Psoas muscle (tissue), 8 donors: Measurements from ENCODE around the gene PSEN2. TPM values are rescaled to one million over a fixed set of nuclear protein-coding genes. Genes with fewer than 3 reads are reported as not detected.

Experiments used
- ATAC-seq, 4 donors: fragments of 200-7000 bp; cut with Tn5 transposase; one replicate each; pipeline ENCODE4 v1.9.1; 2020; ENCODE audit warnings: moderate library complexity in 3 of 4, mild to moderate bottlenecking in 2 of 4
- DNase-seq, 2 donors: peaks; one replicate each; pipeline ENCODE4 v3.0.0-alpha.2; 2020
- H3K27ac ChIP-seq: fragments of 200-600 bp; one replicate; pipeline ENCODE4 v1.8.0; 2022
- H3K27me3 ChIP-seq, 3 donors: fragments of 200-600 bp in 1 of 3; one replicate each; pipeline versions ENCODE4 v1.6.1 to v1.8.0; 2013 to 2022; ENCODE audit warnings: low read length in 2 of 3, mild to moderate bottlenecking in 2 of 3, moderate library complexity in 1 of 3; ENCODE audit not compliant: insufficient read depth in 3 of 3
- H3K36me3 ChIP-seq, 2 donors: fragments of 200-600 bp in 1 of 2; one replicate each; pipeline versions ENCODE4 v1.6.1 to v1.8.0; 2013 to 2022; ENCODE audit warnings: low read depth in 1 of 2, mild to moderate bottlenecking in 1 of 2, moderate library complexity in 1 of 2; ENCODE audit not compliant: insufficient read depth in 1 of 2
- H3K4me1 ChIP-seq: fragments of 200-600 bp; one replicate; pipeline ENCODE4 v1.8.0; 2022
- H3K4me3 ChIP-seq: fragments of 200-600 bp; one replicate; pipeline ENCODE4 v1.8.0; 2022; ENCODE audit warnings: mild to moderate bottlenecking
- H3K9me3 ChIP-seq: fragments of 200-600 bp; one replicate; pipeline ENCODE4 v1.8.0; 2022
- CTCF ChIP-seq: fragments of 200-600 bp; IDR thresholded peaks from one replicate; pipeline ENCODE4 v1.8.0; 2022; ENCODE audit warnings: antibody characterized with exemption
- WGBS, 3 donors: extraction: QIAGEN DNeasy Blood & Tissue Kit; methylation state at CpG; one replicate each; pipeline versions ENCODE4 v1.1.6 to v1.1.7; 2013; 5-methylcytosine and 5-hydroxymethylcytosine counted together
- intact Hi-C, 2 donors: fragments of 100-400 bp; cut with DNase I; formaldehyde crosslinking; loops; one replicate each; pipeline versions ENCODE4 v1.11.0 to v1.14.2; 2022
- polyA plus RNA-seq, 3 donors: library from polyadenylated mRNA; stranded (reverse); fragments of 200-250 nt; gene quantifications; one replicate each; pipeline ENCODE4 v1.2.3, GENCODE V29; 2013
- total RNA-seq, 4 donors: library from RNA; stranded (reverse); fragmentation: NEBNext Ultra II Directional in 2 of 4; extraction: Animal tissue kit (Norgen Biotek cat#: 25700) in 2 of 4; gene quantifications; one replicate each; pipeline versions ENCODE4 v1.2.1 to v1.2.4, GENCODE V29; 2021 to 2023
- donor health status: healthy with polysubstance abuse.
- donor health status: DM: no; HTN: no; CAD: no; lungs with moderate emphysema.
- donor health status: Bipolar disorder and iron deficiency.
- donor health status: healthy.
- donor health status: DM: yes; HTN: yes; CAD: no.
- donor health status: DM: no; HTN: no; CAD: no.
- donor health status: DM: no; HTN: no; CAD: no.
- donor health status: DM: yes; HTN: yes; CAD: no.

The PSEN2 gene
- total and polyA plus RNA-seq, 7 donors, result 15.5 to 31.5 (median 26.9) TPM

- intact Hi-C loops, result loop anchor here (5.0 kb wide), 2 partner anchors 88 to 278 kb away; partner anchors contain the start of genes ITPKB (in 1 of the 2) and STUM (in 1 of the 2)
- H3K9me3 ChIP-seq, result no peaks in the 10 kb centered on the region
- H3K27me3 ChIP-seq, result no peaks in the 10 kb centered on the region
- H3K4me1 ChIP-seq, result peaks cover 13% of the 10 kb centered on the region
- H3K4me3 ChIP-seq, result no peak overlapping the region
- no peak overlapping the region for H3K27ac ChIP-seq
- DNase-seq (no peak), ATAC-seq (no peak)
- WGBS, 3 donors, result 76 to 84% (median 78%) methylated on average over 9 of the region's 9 CpGs
- TF ChIP-seq CTCF, result no peak
- no peaks in the 10 kb centered on the region for H3K36me3 ChIP-seq
Observed at GRCh38 chr1:226825037-226825745, 45.2 kb upstream of the PSEN2 start.

GRCh38 chr1:226825746-226826100, 44.7 kb upstream of the PSEN2 start:
- Histone ChIP-seq H3K9me3 (no peaks in the 10 kb centered on the region), H3K4me1 (peaks cover 13% of the 10 kb centered on the region), H3K4me3 (no peak overlapping the region), H3K36me3 (no peaks in the 10 kb centered on the region), H3K27me3 (no peaks in the 10 kb centered on the region), H3K27ac (no peak overlapping the region)
- intact Hi-C loops, result loop anchor here (5.0 kb wide), 2 partner anchors 88 to 278 kb away; partner anchors contain the start of genes ITPKB (in 1 of the 2) and STUM (in 1 of the 2)
- TF ChIP-seq CTCF, result no peak
- ATAC-seq, result no peak
- DNase-seq, result no peak
- WGBS, 3 donors, result 94 to 99% (median 97%) methylated on average over 3 of the region's 3 CpGs

GRCh38 chr1:226826479-226827261, 43.7 kb upstream of the PSEN2 start:
- Histone ChIP-seq H3K4me1 (peaks cover 10% of the 10 kb centered on the region), H3K36me3 (no peaks in the 10 kb centered on the region), H3K4me3 (no peak overlapping the region), H3K9me3 (no peaks in the 10 kb centered on the region), H3K27ac (peak overlapping the region; percentile 74), H3K27me3 (no peaks in the 10 kb centered on the region)
- no peak for TF ChIP-seq CTCF
- intact Hi-C loops, result loop anchor here (5.0 kb wide), 2 partner anchors 89 to 279 kb away; partner anchors contain the start of genes ITPKB (in 1 of the 2) and STUM (in 1 of the 2)
- ATAC-seq (no peak), DNase-seq (no peak)
- 93 to 94% (median 94%) methylated on average over 19 of the region's 19 CpGs for WGBS, 3 donors

GRCh38 chr1:226827458-226827857, 43.0 kb upstream of the PSEN2 start:
- Histone ChIP-seq H3K9me3 (no peaks in the 10 kb centered on the region), H3K4me1 (peaks cover 10% of the 10 kb centered on the region), H3K27me3 (no peaks in the 10 kb centered on the region), H3K36me3 (no peaks in the 10 kb centered on the region), H3K27ac (peak overlapping the region; percentile 74), H3K4me3 (peak overlapping the region; percentile 48)
- WGBS, 3 donors, result 41 to 49% (median 46%) methylated on average over 11 of the region's 11 CpGs
- ATAC-seq (peak; percentile 34 to 69 (median 45)), DNase-seq (peak; percentile 66 to 81)
- no peak for TF ChIP-seq CTCF
- intact Hi-C loops, result loop anchor here (5.0 kb wide), 2 partner anchors 90 to 280 kb away; partner anchors contain the start of genes ITPKB (in 1 of the 2) and STUM (in 1 of the 2)
